ENCODE results near the gene EEF2KMT.
"Not testable (repeated sequence)": the region's sequence is repeated elsewhere in the genome, so short reads cannot be mapped to it uniquely, and the experiment has no call there.

The EEF2KMT gene

GRCh38 chr16:5097061-5097469 is 530 bp downstream of the EEF2KMT start:
- in situ Hi-C loops (cut with MboI; ENCODE audit: low pct_unique_long_range_greater_than_20kb, low sequenced_read_pairs): not testable (repeated sequence)
- peak; percentile 44 for DNase-seq

GRCh38 chr16:5096437-5097060 is 1.0 kb downstream of the EEF2KMT start:
- DNase-seq; in situ Hi-C loops (cut with MboI; ENCODE audit: low pct_unique_long_range_greater_than_20kb, low sequenced_read_pairs): not testable (repeated sequence)

- in situ Hi-C loops (cut with MboI; ENCODE audit: low pct_unique_long_range_greater_than_20kb, low sequenced_read_pairs); DNase-seq: not testable (repeated sequence)
These were observed 2.3 kb downstream of the EEF2KMT start for GRCh38 chr16:5095145-5095830.

- DNase-seq; in situ Hi-C loops (cut with MboI; ENCODE audit: low pct_unique_long_range_greater_than_20kb, low sequenced_read_pairs): not testable (repeated sequence)
These were observed 3.8 kb downstream of the EEF2KMT start for GRCh38 chr16:5093746-5094145.

- in situ Hi-C loops (cut with MboI; ENCODE audit: low pct_unique_long_range_greater_than_20kb, low sequenced_read_pairs); DNase-seq: not testable (repeated sequence)
These were observed 4.5 kb downstream of the EEF2KMT start for GRCh38 chr16:5093081-5093480.

GRCh38 chr16:5090592-5090991 is 7.0 kb downstream of the EEF2KMT start:
- in situ Hi-C loops (cut with MboI; ENCODE audit: low pct_unique_long_range_greater_than_20kb, low sequenced_read_pairs); DNase-seq: not testable (repeated sequence)

- in situ Hi-C loops (cut with MboI; ENCODE audit: low pct_unique_long_range_greater_than_20kb, low sequenced_read_pairs); DNase-seq: not testable (repeated sequence)
These were observed 7.6 kb downstream of the EEF2KMT start for GRCh38 chr16:5089911-5090555.

- in situ Hi-C loops (cut with MboI; ENCODE audit: low pct_unique_long_range_greater_than_20kb, low sequenced_read_pairs); DNase-seq: not testable (repeated sequence)
These were observed 8.7 kb downstream of the EEF2KMT start for GRCh38 chr16:5088936-5089335.

GRCh38 chr16:5088086-5088790 is 9.4 kb downstream of the EEF2KMT start:
- DNase-seq; in situ Hi-C loops (cut with MboI; ENCODE audit: low pct_unique_long_range_greater_than_20kb, low sequenced_read_pairs): not testable (repeated sequence)

- in situ Hi-C loops (cut with MboI; ENCODE audit: low pct_unique_long_range_greater_than_20kb, low sequenced_read_pairs); DNase-seq: not testable (repeated sequence)
These were observed 11.9 kb downstream of the EEF2KMT start for GRCh38 chr16:5085716-5086115.

GRCh38 chr16:5084802-5085201 is 12.8 kb downstream of the EEF2KMT start:
- in situ Hi-C loops (cut with MboI; ENCODE audit: low pct_unique_long_range_greater_than_20kb, low sequenced_read_pairs): not testable (repeated sequence)
- peak; percentile 63 for DNase-seq

- in situ Hi-C loops (cut with MboI; ENCODE audit: low pct_unique_long_range_greater_than_20kb, low sequenced_read_pairs); DNase-seq: not testable (repeated sequence)
These were observed 13.4 kb downstream of the EEF2KMT start for GRCh38 chr16:5084099-5084731.

- DNase-seq; in situ Hi-C loops (cut with MboI; ENCODE audit: low pct_unique_long_range_greater_than_20kb, low sequenced_read_pairs): not testable (repeated sequence)
These were observed 13.9 kb downstream of the EEF2KMT start for GRCh38 chr16:5083646-5084045.

GRCh38 chr16:5080996-5081395 is 16.6 kb downstream of the EEF2KMT start:
- in situ Hi-C loops (cut with MboI; ENCODE audit: low pct_unique_long_range_greater_than_20kb, low sequenced_read_pairs): not testable (repeated sequence)

GRCh38 chr16:5080461-5080860 is 17.1 kb downstream of the EEF2KMT start:
- in situ Hi-C loops (cut with MboI; ENCODE audit: low pct_unique_long_range_greater_than_20kb, low sequenced_read_pairs); DNase-seq: not testable (repeated sequence)

More at GRCh38 chr16:5080996-5081395, 16.6 kb downstream of the EEF2KMT start:
- not testable (repeated sequence) for DNase-seq

GRCh38 chr16:5078626-5079025 is 19.0 kb downstream of the EEF2KMT start:
- in situ Hi-C loops (cut with MboI; ENCODE audit: low pct_unique_long_range_greater_than_20kb, low sequenced_read_pairs): no loop called here
- DNase-seq: no peak

- no peak for DNase-seq
- in situ Hi-C loops (cut with MboI; ENCODE audit: low pct_unique_long_range_greater_than_20kb, low sequenced_read_pairs): no loop called here
These were observed 20.3 kb downstream of the EEF2KMT start for GRCh38 chr16:5077304-5077703.

GRCh38 chr16:5075637-5076036 is 22.0 kb downstream of the EEF2KMT start:
- DNase-seq: no peak
- in situ Hi-C loops (cut with MboI; ENCODE audit: low pct_unique_long_range_greater_than_20kb, low sequenced_read_pairs): no loop called here

- DNase-seq; in situ Hi-C loops (cut with MboI; ENCODE audit: low pct_unique_long_range_greater_than_20kb, low sequenced_read_pairs): not testable (repeated sequence)
These were observed 23.8 kb downstream of the EEF2KMT start for GRCh38 chr16:5073771-5074170.
